Right cardiac atrium (tissue), 5 donors: ENCODE data around the gene CXCR3. TPM values are rescaled to one million over a fixed set of nuclear protein-coding genes. Genes with fewer than 3 reads are reported as not detected.
"Not testable (repeated sequence)": the region's sequence is repeated elsewhere in the genome, so short reads cannot be mapped to it uniquely, and the experiment has no call there.

Experiments used
- ATAC-seq, 2 donors: fragments of 200-7000 bp; cut with Tn5 transposase; one replicate each; pipeline versions ENCODE4 v1.8.0 to v1.9.1; 2020; ENCODE audit warnings: moderate library complexity in 2 of 2, mild to moderate bottlenecking in 1 of 2
- DNase-seq, 3 donors: peaks; one replicate each; pipeline ENCODE4 v3.0.0-alpha.2; 2020
- H3K27ac ChIP-seq: one replicate; pipeline ENCODE4 v1.5.1; 2013; ENCODE audit warnings: mild to moderate bottlenecking, low read length, control low read depth, moderate library complexity
- H3K27me3 ChIP-seq: one replicate; pipeline ENCODE4 v1.6.1; 2013; ENCODE audit not compliant: control insufficient read depth, insufficient read depth
- H3K4me1 ChIP-seq: one replicate; pipeline ENCODE4 v1.6.1; 2013; ENCODE audit warnings: low read length; ENCODE audit not compliant: control insufficient read depth, insufficient read depth
- H3K4me3 ChIP-seq: one replicate; pipeline ENCODE4 v1.5.1; 2013; ENCODE audit warnings: low read length, control low read depth
- H3K9me3 ChIP-seq: one replicate; pipeline ENCODE4 v1.6.1; 2013; ENCODE audit warnings: low read length; ENCODE audit not compliant: control insufficient read depth
- WGBS: extraction: QIAGEN DNeasy Blood & Tissue Kit; methylation state at CpG from one replicate; pipeline ENCODE4 v1.1.7; 2013; 5-methylcytosine and 5-hydroxymethylcytosine counted together
- intact Hi-C, 4 donors: fragments of 100-400 bp; cut with DNase I; formaldehyde crosslinking; loops; one replicate each; pipeline versions ENCODE4 v1.11.0 to v1.14.0; 2022 to 2023
- polyA plus RNA-seq: library from polyadenylated mRNA; stranded (reverse); fragments of 200-250 nt; gene quantifications from one replicate; pipeline ENCODE4 v1.2.3, GENCODE V29; 2013
- total RNA-seq, 4 donors: library from RNA; stranded (reverse); fragmentation: NEBNext Ultra II Directional; extraction: Animal tissue kit (Norgen Biotek cat#: 25700); gene quantifications; one replicate each; pipeline ENCODE4 v1.2.1, GENCODE V29; 2021
- donor health status: healthy with polysubstance abuse.
- donor health status: DM: no; HTN: yes; CAD: no.
- donor health status: DM: no; HTN: no; CAD: no.
- donor health status: DM: no; HTN: yes; CAD: no; lungs with severe emphysema.
- donor health status: DM: yes; HTN: yes; CAD: no.

The CXCR3 gene
- total and polyA plus RNA-seq, 5 donors: 0.07 to 0.51 (median 0.28) TPM

DNA sequence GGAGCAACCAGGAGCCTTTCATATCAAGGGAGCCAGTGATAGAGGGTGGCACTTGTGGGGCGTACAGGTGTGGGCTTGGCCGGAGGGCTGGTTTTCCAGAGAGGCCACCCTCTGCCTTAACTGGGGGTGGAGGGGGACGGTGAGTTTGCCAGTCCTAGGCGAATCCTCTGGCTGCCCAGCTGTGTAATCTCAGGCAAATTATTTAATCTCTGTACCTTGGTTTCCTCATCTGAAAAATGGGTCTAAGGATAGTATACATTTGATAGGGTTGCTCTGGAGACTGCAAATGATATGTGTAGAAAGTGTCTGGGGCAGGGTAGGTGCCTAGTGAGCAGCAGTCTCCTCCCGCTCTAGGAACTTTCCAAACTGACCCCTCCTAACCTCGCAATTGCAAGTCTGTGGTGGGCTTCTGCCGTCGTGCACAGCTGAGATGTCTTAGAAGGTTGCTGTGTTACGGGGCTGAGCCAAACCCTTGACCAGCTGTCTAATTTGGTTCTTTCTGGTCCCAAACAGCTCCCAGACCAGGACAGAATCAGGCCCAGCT lies 3.8 kb upstream of the CXCR3 start:
- intact Hi-C loops: no loop called here
- peak in 1 of 3 donors; percentile 37 for DNase-seq
- H3K9me3 ChIP-seq: no peaks in the 10 kb centered on the region
- H3K27ac ChIP-seq: peak overlapping the region; percentile 91
- peaks cover 4% of the 10 kb centered on the region for H3K4me1 ChIP-seq
- 66% methylated on average over 9 of the region's 9 CpGs for WGBS
- H3K27me3 ChIP-seq: no peaks in the 10 kb centered on the region
- H3K4me3 ChIP-seq: no peak overlapping the region
- no peak for ATAC-seq

DNA sequence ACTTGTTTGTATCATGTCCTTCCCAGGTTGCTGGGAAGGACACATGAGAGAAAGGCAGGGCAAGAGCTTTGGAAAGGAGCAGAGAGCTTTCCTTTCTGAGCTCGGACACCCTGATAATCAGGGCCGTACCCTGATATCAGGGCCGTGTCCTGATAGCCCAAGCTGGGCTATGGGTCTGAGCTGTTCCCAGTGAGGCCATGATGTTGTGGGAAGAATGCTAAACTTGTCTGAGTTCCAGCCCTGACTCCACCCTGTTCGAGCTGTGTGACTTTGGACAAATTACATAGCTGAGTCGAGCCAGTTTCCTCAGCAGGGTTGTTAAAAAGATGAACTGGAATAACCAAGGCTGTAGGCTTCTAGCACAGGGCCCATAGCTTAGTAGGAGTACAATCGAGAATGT lies 3.3 kb upstream of the CXCR3 start:
- Histone ChIP-seq H3K4me3 (no peak overlapping the region), H3K9me3 (no peaks in the 10 kb centered on the region), H3K4me1 (peaks cover 4% of the 10 kb centered on the region), H3K27me3 (no peaks in the 10 kb centered on the region), H3K27ac (peak overlapping the region; percentile 57)
- DNase-seq (peak in 1 of 3 donors; percentile 64), ATAC-seq (peak; percentile 67 to 76)
- 27% methylated on average over 6 of the region's 6 CpGs for WGBS
- intact Hi-C loops: no loop called here

DNA sequence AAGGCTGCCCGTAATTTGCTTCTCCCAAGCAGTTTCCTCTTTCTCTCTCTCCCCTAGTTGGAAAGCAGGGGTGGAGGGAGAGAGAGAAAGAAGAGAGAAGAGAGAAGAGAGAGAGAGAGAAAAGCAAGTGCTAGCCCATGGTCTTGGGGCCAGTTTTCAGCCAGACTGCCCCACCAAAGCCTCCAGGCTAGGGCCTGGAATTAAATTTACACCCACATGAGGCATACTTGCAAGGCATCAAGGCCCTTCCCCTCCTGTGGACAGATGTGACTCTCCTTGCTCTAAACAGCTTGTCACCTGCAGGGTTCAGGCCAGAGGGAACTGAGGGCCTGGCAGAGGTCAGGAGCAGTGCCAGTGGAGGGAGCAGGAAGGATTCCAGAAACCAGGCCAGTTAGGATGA lies 1.7 kb upstream of the CXCR3 start:
- WGBS: 88% methylated on average over 1 of the region's 1 CpG
- H3K27ac ChIP-seq: no peak overlapping the region
- no peak for ATAC-seq
- H3K9me3 ChIP-seq: no peaks in the 10 kb centered on the region
- peaks cover 4% of the 10 kb centered on the region for H3K4me1 ChIP-seq
- no peak overlapping the region for H3K4me3 ChIP-seq
- H3K27me3 ChIP-seq: no peaks in the 10 kb centered on the region
- intact Hi-C loops: no loop called here
- no peak for DNase-seq

DNA sequence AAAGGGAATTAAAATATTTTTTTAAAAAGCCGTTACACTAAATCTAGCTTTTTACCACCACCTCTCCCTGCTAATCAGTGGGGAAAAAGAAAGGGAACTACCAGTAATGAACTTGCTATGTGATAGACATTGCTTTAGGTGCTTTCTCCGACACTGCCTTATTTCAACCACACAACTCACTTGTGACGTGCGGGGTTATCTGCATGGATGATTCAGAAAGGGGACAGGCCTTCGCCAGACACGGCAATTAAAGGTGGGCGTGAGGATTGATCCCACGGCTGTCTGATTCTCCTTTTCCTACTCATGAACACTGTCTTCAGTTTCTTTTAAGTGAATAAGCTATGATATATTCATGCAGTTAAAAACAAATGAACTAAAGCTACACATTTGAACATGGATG lies 882 bp upstream of the CXCR3 start:
- peaks cover 4% of the 10 kb centered on the region for H3K4me1 ChIP-seq
- 85% methylated on average over 8 of the region's 8 CpGs for WGBS
- H3K27me3 ChIP-seq: no peaks in the 10 kb centered on the region
- no peak for DNase-seq
- no peak overlapping the region for H3K27ac ChIP-seq
- H3K9me3 ChIP-seq: no peaks in the 10 kb centered on the region
- H3K4me3 ChIP-seq: no peak overlapping the region
- intact Hi-C loops: no loop called here
- no peak for ATAC-seq

DNA sequence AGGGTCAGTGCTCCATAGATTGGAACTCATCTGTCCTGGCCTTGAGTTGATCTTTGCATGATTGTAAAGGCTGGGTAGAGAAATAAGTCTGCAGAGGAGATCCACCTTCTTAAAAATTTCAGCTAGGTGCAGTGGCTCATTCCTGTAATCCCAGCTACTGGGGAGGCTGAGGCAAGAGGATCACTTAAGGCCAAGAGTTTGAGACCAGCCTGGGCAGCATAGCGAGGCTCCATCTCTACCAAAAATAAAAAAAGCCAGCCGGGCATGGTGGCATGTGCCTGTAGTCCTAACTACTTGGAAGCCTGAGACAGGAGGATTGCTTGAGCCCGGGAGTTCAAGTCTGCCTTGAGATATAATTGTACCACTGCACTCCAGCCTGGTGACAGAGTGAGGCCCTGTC lies 476 bp upstream of the CXCR3 start:
- Histone ChIP-seq H3K9me3 (no peaks in the 10 kb centered on the region), H3K4me1 (peaks cover 4% of the 10 kb centered on the region), H3K27me3 (no peaks in the 10 kb centered on the region), H3K4me3 (no peak overlapping the region), H3K27ac (no peak overlapping the region)
- DNase-seq (no peak), ATAC-seq (no peak)
- WGBS: 90% methylated on average over 3 of the region's 3 CpGs
- intact Hi-C loops: no loop called here

DNA sequence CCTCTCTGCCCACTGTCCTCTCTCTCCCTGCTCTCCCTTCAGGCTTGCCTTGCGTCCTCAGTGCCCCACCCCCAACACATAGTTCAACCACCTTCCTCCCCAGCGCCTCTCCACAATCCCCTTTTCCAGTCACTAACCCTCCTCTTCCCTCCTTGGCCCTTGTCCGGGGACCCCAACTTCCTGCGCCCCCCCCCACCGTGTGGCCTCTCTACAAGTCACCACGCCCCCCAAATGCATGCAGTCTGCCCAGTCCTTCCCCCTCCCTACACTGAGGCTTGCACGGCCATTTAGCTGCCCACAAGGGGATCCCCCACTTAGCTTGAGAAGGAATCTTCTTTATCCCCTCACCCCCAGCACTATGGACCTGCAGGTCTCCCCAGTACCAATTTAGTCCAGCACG lies 569 bp downstream of the CXCR3 start:
- Histone ChIP-seq H3K27me3 (no peaks in the 10 kb centered on the region), H3K4me1 (no peaks in the 10 kb centered on the region), H3K9me3 (no peaks in the 10 kb centered on the region), H3K4me3 (no peak overlapping the region), H3K27ac (no peak overlapping the region)
- no peak for DNase-seq
- intact Hi-C loops: no loop called here
- whole genome bisulfite sequencing: 79% methylated on average over 8 of the region's 8 CpGs
- no peak for ATAC-seq

DNA sequence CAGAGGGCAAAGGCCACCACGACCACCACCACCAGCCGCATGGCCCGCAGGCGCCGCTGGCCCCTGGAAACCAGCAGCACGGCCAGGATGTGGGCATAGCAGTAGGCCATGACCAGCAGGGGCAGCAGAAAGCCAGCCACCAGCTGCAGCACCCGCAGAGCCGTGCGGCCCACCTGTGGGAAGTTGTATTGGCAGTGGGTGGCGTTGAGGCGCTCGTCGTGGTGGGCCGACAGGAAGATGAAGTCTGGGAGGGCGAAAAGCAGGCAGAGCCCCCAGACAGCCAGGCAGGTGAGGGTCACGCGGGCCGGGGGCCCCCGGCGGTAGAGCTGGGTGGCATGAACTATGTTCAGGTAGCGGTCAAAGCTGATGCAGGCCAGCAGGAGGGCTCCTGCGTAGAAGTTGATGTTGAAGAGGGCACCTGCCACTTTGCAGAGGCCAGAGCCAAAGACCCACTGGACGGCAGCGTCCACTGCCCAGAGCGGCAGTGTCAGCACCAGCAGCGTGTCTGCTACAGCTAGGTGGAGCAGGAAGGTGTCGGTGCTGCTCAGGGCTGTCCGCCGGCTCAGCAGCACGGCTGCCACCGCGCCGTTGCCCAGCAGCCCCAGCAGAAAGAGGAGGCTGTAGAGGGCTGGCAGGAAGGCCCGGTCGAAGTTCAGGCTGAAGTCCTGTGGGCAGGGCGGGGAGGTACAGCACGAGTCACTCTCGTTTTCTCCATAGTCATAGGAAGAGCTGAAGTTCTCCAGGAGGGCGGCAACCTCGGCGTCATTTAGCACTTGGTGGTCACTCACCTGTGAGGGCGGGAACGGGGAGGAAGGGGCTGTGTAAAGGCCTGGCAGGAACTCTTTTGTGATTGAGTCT lies 1.4 kb downstream of the CXCR3 start:
- WGBS: 84% methylated on average over 43 of the region's 43 CpGs
- DNase-seq (peak in 1 of 3 donors; percentile 47), ATAC-seq (no peak)
- Histone ChIP-seq H3K27ac (no peak overlapping the region), H3K4me3 (no peak overlapping the region), H3K9me3 (no peaks in the 10 kb centered on the region), H3K4me1 (no peaks in the 10 kb centered on the region), H3K27me3 (no peaks in the 10 kb centered on the region)
- intact Hi-C loops: no loop called here

DNA sequence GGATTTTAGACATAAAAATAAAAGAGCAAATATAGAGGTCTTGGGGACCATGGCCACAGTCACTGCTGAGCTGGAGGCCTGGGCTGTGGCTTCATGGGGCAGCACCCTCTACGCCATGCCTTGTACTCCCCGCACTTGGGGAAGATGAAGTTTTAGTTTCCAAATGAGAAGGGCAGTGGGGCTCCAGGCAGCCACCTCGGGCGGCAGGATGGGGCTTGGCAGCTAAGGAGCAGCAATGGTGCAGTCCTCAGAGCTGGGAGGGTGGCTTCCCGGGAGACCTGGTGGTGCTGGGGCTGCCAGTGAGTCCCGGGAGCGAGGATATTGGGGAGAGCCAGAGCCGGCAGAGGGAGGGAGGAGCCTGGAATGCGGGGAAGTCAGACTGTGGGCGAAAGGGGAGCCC lies 2.4 kb downstream of the CXCR3 start:
- H3K4me3 ChIP-seq: no peak overlapping the region
- no peak for DNase-seq
- 89% methylated on average over 10 of the region's 10 CpGs for WGBS

DNA sequence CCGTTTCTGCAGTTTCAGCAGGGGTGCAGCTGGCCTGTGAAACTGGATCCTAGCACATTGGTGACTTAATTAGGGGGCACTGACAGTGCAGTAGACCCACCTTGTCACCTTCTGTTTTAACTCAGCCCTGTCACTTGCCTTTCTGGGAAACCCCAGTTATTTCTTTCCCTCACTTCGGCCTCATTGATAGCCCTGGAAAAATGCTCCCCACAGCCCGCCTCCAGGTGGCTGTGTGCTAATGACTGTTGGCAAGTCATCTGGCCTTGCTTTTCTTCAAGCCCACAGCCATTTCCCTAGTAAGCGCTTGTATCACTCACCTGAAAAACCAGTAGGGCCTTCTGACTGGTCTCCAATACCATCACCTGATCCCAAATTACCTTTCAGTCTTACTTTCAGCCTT lies 3.3 kb downstream of the CXCR3 start:
- Histone ChIP-seq H3K27me3 (no peaks in the 10 kb centered on the region), H3K9me3 (no peaks in the 10 kb centered on the region), H3K4me3 (no peak overlapping the region), H3K27ac (no peak overlapping the region), H3K4me1 (no peaks in the 10 kb centered on the region)
- DNase-seq: no peak
- 87% methylated on average over 4 of the region's 4 CpGs for WGBS
- intact Hi-C loops: no loop called here
- ATAC-seq: no peak

More for the DNA sequence above, 2.4 kb downstream of the CXCR3 start:
- no peaks in the 10 kb centered on the region for H3K9me3 ChIP-seq
- no peaks in the 10 kb centered on the region for H3K4me1 ChIP-seq
- no peaks in the 10 kb centered on the region for H3K27me3 ChIP-seq
- H3K27ac ChIP-seq: no peak overlapping the region
- no peak for ATAC-seq
- intact Hi-C loops: no loop called here

DNA sequence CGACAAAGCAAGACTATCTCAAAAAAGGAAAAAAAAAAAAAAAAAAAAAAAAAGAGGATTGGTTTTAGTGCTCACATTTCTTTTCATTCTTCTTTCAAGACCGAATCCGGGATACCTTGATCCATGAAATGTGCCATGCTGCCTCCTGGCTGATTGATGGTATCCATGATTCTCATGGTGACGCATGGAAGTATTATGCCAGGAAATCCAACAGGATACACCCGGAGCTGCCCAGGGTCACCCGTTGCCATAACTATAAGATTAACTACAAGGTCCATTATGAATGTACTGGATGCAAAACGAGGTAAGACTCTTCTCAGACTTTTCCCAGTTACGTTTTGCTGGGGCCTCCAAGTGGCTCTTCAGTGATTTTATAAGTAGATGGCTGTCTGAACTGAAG lies 6.1 kb downstream of the CXCR3 start:
- Histone ChIP-seq H3K27ac (no peak overlapping the region), H3K4me3 (no peak overlapping the region), H3K9me3 (no peaks in the 10 kb centered on the region), H3K27me3 (no peaks in the 10 kb centered on the region), H3K4me1 (no peaks in the 10 kb centered on the region)
- no peak for ATAC-seq
- intact Hi-C loops: no loop called here
- 83% methylated on average over 8 of the region's 8 CpGs for WGBS
- DNase-seq: no peak

DNA sequence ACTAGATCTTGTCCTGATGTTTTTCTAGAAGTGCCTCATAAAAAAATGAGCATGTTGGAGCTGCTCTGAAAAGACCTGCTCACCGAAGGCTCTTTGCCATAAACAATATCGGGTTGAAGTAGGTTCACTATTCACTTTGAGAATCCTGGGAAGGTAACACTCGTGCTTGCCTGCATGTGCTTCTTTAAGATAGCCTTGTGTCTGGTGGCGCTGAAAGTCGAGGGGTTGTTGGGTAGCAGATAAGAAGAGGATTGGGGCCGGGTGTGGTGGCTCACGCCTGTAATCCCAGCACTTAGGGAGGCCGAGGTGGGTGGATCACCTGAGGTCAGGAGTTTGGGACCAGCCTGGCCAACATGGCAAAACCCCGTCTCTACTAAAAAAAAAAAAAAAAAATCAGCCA lies 6.6 kb downstream of the CXCR3 start:
- intact Hi-C loops, H3K4me1 ChIP-seq: not testable (repeated sequence)
- 92% methylated on average over 9 of the region's 9 CpGs for WGBS

More for the DNA sequence above, 6.6 kb downstream of the CXCR3 start:
- DNase-seq, ATAC-seq, H3K27ac ChIP-seq, H3K4me3 ChIP-seq, H3K9me3 ChIP-seq, H3K27me3 ChIP-seq: not testable (repeated sequence)
